ENCODE measurements around the gene SEC22A.

Gene SEC22A

GRCh38 chr3:123290107-123290930 is 88.6 kb downstream of the SEC22A start:
- no peak for DNase-seq

- DNase-seq: no peak
Measured at GRCh38 chr3:123290962-123291361, 89.2 kb downstream of the SEC22A start.

GRCh38 chr3:123291404-123291803 is 89.7 kb downstream of the SEC22A start:
- DNase-seq: no peak

DNA sequence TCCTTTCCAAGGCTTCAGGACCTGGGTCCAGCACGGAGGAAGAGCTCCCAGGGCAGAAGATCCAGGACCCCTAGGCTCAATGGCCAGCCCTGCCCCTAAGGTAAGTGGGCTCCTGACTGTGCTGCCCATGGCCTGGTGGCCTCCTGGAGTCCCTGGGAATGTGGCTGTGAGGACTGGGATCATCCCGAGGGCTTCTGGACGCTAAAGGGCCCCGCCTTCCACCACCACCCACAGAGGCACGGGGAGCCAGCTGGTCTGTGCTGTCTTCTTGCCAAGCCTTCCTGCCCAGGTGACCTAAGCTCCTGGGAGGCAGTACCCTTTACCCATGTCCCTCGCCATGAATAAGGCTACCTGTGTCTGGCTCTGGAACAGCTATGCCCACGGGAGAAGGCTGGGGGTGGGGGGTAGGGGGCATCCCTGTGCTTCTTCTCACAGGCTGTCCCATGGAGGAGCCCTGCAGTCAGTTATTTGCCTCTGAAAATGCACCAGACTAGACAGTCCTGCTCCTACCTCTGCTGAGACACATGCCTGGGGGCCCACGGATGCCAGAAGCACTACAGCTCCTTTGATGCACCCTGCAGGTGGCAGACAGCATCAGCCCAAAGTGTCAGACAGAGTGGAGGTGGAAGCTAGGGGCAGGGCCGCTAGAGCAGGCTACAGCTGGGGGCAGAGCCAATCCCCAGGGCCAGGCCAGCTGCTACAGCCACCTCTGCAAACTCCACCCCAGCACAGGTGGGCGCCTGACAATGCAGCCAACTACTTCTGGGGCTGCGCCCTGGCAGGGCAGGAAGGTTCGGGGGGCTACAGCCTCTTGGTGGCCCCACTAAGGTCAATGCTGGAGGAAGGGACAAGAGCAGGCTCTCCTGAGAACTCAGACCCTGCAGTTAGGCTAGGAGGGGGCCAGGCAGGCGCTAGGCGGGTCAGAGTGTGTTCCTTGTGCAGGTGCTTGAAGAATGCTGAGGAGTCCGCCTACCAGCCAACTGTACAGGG is 90.9 kb downstream of the SEC22A start:
- no peak for DNase-seq

GRCh38 chr3:123294296-123294938 is 92.7 kb downstream of the SEC22A start:
- DNase-seq: no peak

GRCh38 chr3:123295171-123295900 is 93.6 kb downstream of the SEC22A start:
- no peak for DNase-seq

- DNase-seq: no peak
Measured at GRCh38 chr3:123295901-123296250, 94.1 kb downstream of the SEC22A start.

GRCh38 chr3:123296261-123296660 is 94.5 kb downstream of the SEC22A start:
- no peak for DNase-seq

DNA sequence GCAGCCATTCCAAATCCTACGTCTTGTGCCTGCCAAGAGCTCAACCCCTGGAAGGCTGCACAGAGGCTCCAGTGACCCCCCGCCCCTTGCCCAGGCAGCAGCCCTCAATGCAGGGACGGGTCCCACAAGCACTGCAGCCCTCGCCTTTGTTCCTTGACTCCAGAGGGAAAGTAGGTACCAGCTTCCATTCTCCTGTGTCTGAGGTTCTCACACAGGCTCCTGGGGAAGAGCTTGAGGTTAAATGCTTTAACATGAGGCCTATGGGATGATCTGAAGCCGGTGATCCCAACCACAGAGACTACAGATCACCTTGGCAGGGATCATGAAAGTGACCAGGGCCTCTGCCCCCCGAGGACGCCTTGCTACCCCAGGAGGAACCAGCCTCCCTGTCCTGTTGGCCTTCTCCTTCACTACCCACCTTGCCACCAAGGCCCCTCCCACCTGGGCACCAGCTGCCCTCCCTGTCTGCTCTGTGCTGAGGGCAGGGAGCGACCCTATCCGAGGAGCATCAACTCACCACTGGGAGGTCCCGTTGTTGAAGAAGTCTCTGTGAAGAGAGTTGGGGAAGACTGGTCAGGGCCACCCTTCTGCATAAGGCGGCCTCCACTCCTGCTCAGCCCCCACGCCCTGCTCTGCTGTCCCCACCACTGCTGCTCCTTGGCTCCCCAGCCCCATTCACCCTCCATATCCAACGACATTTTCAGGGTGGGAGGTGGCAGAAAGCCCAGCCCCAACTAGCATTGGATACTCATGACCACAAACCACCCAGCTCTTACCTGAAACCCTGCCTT is 95.3 kb downstream of the SEC22A start:
- no peak for DNase-seq

DNA sequence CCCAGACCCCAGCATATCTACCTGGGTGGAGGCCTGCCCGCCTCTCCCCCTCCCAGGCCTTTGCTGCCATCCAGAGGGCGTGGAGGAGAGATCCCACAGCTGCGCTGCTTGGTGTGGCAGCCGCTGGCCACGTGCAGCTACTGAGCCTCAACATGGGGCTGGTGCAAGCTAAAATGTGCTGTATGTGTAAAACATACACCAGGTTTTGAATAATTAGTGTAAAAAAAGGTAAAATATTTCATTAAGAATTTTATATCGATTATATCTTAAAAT is 95.8 kb downstream of the SEC22A start:
- DNase-seq: no peak

- no peak for DNase-seq
Measured at GRCh38 chr3:123298903-123299302, 97.2 kb downstream of the SEC22A start.

GRCh38 chr3:123299581-123299980 is 97.8 kb downstream of the SEC22A start:
- no peak for DNase-seq

DNA sequence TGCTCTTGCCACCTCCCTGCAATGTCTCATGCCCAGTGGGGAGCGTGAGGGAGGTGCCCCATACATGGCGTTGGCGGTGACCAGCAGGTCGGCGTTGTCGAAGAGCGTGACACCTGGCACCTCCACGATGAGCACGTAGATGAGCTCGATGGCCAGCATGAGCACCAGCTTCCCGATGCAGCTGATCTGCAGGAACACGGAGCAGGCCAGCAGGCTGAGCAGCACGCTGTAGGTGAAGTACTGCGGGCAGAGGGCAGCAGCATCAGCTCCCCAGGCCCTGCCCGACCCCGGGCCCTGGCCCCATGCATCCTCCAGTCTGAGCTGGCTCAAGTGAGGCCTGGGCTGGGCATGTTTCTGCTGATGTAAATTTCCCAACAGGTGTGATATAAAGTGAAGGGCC is 98.3 kb downstream of the SEC22A start:
- DNase-seq: no peak

DNA sequence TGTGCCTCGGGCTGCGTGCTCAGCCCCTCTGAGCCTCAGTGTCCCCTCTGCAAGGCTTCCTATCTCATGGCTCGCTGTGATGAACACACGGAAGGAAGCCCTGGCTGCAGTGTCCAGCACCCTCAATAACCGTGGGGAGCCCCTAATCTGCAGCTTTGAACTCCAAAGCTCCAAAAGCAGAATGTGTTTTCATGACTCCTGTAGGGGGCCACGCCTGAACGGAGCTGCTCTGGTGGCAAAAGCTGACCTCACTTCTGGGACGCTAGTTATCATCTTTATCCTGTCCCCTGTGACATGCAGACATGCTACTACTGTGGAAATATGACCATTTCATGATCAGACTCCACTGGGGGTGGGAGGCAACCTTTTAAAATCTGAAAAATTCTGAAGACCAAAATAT is 98.8 kb downstream of the SEC22A start:
- DNase-seq: no peak

DNA sequence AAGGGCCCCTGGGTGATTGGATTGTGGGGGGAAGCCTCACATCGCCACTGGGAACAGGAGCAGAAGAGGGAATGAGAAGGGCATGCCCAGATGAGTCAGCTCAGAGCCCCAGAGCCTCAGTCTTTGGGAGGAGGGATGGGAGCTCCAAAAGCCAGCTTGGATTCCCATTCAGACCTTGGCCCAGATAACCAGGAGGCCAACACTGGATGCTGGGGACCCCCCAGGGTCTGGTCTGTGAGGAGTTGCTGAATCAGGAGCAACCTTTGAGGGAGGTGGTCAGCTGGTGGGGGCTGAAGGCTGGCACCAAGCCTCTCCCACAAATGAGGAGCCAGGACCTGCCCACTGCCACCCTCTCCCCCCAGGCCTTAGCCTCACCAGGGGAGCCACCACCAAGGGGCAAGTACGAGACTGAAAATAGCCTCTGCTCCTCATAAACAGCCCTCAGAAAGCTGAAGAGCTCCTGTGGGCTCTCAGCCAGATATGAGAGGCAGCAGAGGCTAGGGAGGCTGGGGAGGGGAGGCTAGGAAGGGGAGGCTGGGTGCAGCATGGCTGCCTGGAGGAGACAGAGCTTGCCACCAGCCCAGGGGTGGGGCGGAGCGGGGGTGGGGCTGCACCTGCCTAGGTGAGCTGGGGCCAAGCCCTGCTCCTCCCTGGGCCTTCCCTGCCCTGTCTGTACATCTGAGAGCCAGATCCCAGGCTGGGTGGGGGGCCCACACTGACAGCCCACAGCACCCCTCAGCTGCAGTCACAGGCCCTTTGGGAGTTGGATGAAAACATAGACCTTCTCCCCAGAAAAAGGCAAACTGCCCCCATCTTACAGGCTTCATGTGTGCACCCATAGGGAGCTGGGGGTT is 99.8 kb downstream of the SEC22A start:
- no peak for DNase-seq

- no peak for DNase-seq
Measured at GRCh38 chr3:123302961-123303360, 101.2 kb downstream of the SEC22A start.

DNA sequence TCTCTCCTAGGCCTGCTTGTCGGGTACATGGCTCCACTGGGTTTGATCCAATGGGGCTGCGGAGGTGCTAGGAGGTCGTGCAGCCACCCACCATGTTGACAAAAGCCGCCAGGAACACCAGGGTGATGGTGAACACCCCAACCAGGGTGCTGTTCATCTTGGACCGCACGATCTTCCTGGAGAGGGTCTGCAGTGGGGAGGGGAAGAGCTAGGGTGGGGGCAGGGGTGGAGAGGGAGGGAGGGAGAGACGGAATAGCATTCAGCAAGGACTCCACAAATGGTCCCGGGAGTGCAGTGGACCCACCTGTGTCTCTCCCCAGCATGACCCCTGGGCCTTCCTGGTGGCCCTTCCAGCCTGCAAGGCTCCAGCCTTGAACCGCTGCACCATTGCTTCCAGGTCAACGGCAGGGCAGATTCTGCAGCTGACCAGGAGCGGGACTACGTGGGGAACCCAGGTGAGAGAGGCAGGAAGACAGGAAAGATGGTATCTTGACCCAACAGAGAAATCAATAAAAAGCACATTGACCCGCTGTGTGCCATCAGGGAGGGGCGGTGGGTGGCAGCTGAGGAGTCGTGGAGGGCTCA is 102.3 kb downstream of the SEC22A start:
- no peak for DNase-seq

- no peak for DNase-seq
Measured at GRCh38 chr3:123305192-123305591, 103.4 kb downstream of the SEC22A start.

DNA sequence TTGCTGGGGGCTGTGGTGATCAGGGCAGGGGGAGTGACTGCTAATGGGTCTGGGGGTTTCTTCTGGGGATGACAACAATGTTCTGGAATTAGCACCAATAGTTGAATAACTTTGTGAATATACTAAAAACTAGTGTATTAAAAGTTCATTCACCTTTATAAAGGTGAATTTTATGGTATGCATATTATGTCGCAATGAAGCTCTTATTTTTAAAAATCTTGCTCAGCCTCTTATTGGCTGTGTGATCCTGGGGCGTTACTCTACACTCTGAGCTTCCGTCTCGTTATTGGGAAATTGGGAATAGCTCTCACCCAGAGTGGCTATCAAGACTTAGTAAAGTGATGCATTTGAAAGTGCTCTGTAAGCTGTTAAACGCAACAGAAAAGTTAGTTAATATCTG is 105.3 kb downstream of the SEC22A start:
- no peak for DNase-seq

GRCh38 chr3:123310186-123310585 is 108.4 kb downstream of the SEC22A start:
- no peak for DNase-seq

GRCh38 chr3:123310741-123311140 is 109.0 kb downstream of the SEC22A start:
- DNase-seq: no peak

Measured in activated CD4-positive, alpha-beta T cell treated with anti-CD3 and anti-CD28 coated beads for 1 hour (primary cell).